Stimulated activated CD8-positive, alpha-beta memory T cell treated with anti-CD3 and anti-CD28 coated beads, Interleukin-12 subunit alpha, Interleukin-12 subunit beta, amount 100 ng/mL, for 1 hour (primary cell): ENCODE results near the gene INO80D.
"Not testable (repeated sequence)": the region's sequence is repeated elsewhere in the genome, so short reads cannot be mapped to it uniquely, and the experiment has no call there.

Source experiments
- DNase-seq: peaks from one replicate; pipeline ENCODE4 v3.0.0-alpha.2; 2020; ENCODE audit warnings: low read depth

INO80D gene

GRCh38 chr2:205977699-205978098, 108.3 kb downstream of the INO80D start:
- DNase-seq = not testable (repeated sequence)

GRCh38 chr2:205976934-205977659, 108.9 kb downstream of the INO80D start:
- DNase-seq = not testable (repeated sequence)

GRCh38 chr2:205976120-205976814, 109.7 kb downstream of the INO80D start:
- DNase-seq = no peak

GRCh38 chr2:205975082-205975949, 110.7 kb downstream of the INO80D start:
- no peak for DNase-seq

GRCh38 chr2:205972113-205972512, 113.9 kb downstream of the INO80D start:
- DNase-seq = no peak

GRCh38 chr2:205970348-205970747, 115.6 kb downstream of the INO80D start:
- DNase-seq = no peak

GRCh38 chr2:205969584-205969983, 116.4 kb downstream of the INO80D start:
- no peak for DNase-seq

- no peak for DNase-seq
Measured at GRCh38 chr2:205967391-205968075, 118.4 kb downstream of the INO80D start.

- no peak for DNase-seq
Measured at GRCh38 chr2:205965707-205966106, 120.3 kb downstream of the INO80D start.

GRCh38 chr2:205964111-205964761, 121.7 kb downstream of the INO80D start:
- DNase-seq = no peak

- no peak for DNase-seq
Measured at GRCh38 chr2:205959521-205959920, 126.5 kb downstream of the INO80D start.

GRCh38 chr2:205957452-205958154, 128.4 kb downstream of the INO80D start:
- no peak for DNase-seq

- no peak for DNase-seq
Measured at GRCh38 chr2:205954707-205955106, 131.3 kb downstream of the INO80D start.

- DNase-seq = no peak
Measured at GRCh38 chr2:205952282-205952681, 133.7 kb downstream of the INO80D start.

GRCh38 chr2:205948883-205949282, 137.1 kb downstream of the INO80D start:
- DNase-seq = no peak

- no peak for DNase-seq
Measured at GRCh38 chr2:205948496-205948837, 137.5 kb downstream of the INO80D start.

GRCh38 chr2:205947621-205948495, 138.1 kb downstream of the INO80D start:
- DNase-seq = peak; percentile 42

- no peak for DNase-seq
Measured at GRCh38 chr2:205946226-205946625, 139.7 kb downstream of the INO80D start.
